ENCODE results near the gene RNASEH2B.

Gene RNASEH2B

GRCh38 chr13:50909605-50910484 lies at the start of gene RNASEH2B:
Gene RNASEH2B (plus strand): TSS chr13:50909791. CDS start chr13:50910077, 286 bp downstream.
- DNase-seq (ENCODE audit: low spot score): peak; percentile 71

GRCh38 chr13:50864492-50864891 lies 45.1 kb upstream of the RNASEH2B start:
- DNase-seq (ENCODE audit: low spot score): no peak

- no peak for DNase-seq (ENCODE audit: low spot score)
These were observed 42.6 kb upstream of the RNASEH2B start for GRCh38 chr13:50866817-50867636.

DNA sequence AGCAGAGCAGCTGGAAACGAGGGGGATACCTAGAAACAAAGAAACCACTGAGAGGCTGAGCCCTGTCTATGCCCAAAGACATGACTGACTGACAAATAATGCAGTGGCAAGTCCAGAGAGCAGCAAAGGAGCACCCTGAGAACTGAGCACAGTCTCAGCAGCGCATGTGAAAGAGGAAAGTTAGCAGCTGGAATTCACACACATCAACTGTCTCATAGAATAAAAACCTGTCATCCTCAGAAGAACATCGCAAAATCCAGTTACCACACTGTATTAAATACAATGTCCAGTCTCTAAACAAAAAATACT lies 42.0 kb upstream of the RNASEH2B start:
- no peak for DNase-seq (ENCODE audit: low spot score)

DNA sequence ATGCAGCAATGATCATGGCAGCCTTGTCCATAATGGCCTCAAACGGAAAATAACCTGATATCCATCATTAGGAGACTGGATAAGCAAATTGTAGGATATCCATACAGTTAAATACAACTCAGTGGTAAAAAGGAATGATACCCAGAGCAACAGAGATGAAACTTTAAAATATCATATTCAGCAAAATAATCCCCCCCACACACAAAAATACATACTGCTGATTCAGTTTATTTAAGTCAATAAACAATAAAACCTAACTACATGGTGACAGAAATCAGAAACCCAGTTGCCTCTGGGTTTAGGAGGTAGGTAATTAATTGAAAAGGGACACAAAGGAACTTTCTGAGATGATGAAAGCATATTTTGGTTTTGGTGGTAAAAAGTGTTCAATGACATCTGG lies 38.2 kb upstream of the RNASEH2B start:
- no peak for DNase-seq (ENCODE audit: low spot score)

DNA sequence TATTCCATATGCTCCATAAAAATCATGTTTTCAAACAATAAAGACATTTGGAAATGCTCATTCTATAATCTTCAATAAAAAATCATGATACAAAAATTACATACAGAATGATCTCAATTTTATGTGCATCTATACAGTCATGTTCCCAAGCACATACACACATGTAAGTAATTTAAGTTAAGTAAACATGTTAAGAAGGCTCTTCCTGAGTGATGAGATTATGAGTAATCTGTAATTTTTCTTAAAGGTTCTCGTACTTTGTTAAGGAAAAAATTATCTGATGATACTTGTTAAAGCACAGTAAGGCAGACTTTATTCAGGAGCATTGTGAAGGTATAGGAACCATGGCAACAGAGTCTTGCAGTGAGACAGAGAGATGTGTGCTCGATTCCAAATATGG lies 36.1 kb upstream of the RNASEH2B start:
- DNase-seq (ENCODE audit: low spot score): no peak

DNA sequence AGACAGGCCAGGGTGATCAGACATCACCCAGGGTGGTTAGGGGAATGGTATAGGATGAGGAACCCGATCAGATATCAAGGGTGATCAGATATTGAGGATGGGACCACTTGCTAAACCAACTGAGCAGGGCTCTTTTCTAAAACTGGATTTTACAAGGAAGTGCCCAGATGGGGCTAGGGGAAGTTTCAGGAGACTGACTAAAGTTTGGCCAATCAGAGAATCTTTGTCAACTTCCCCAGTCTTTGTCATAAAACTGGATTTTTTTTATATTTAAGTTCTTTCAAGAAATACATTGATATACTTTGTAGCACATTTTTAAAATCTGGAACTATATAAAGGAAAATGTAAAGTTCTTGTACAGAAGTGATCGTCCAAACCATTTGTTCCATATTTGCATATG lies 35.6 kb upstream of the RNASEH2B start:
- no peak for DNase-seq (ENCODE audit: low spot score)

DNA sequence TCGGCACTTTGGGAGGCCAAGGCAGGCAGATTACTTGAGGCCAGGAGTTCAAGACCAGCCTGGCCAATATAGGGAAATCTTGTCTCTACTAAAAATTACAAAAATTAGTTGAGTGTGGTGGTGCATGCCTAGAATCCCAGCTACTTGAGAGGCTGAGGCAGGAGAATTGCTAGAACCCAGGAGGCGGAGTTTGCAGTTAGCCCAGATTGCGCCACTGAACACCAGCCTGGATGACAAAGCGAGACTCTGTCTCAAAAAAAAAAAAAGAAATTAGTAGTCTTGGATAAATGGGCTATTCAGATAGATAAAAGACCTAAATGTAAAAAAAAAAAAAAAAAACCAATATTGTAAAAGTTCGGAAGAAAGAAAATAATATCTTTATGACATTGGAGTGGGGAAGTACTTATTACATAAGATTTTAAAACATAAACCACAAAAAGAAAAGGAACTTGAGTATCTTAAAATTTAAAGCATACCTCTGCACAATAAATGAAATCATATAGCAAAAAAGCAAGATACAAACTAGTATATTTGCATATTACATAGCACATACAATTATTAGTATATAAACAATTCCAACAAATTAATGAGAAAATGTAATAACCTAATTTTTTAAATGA lies 26.7 kb upstream of the RNASEH2B start:
- DNase-seq (ENCODE audit: low spot score): no peak

DNA sequence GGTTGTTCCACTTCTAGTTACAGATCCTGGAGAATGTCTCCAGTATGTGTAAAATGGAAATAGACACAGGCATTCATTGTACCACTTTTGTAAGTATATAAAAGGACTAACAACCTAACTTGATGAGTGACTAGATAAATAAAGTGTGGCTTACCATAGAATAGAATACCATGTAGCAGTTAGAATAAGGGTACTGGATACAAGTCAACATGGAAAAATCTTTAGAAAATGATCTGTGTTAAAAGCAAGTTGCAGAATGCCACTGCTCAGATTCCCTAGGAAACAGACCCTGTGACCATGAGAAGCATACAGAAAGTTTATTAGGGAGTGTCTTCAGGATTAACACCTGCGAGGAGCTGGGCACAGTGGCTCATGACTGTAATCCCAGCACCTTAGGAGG lies 25.9 kb upstream of the RNASEH2B start:
- no peak for DNase-seq (ENCODE audit: low spot score)

GRCh38 chr13:50884265-50884664 lies 25.3 kb upstream of the RNASEH2B start:
- DNase-seq (ENCODE audit: low spot score): no peak

- DNase-seq (ENCODE audit: low spot score): no peak
These were observed 22.4 kb upstream of the RNASEH2B start for GRCh38 chr13:50887151-50887550.

GRCh38 chr13:50888362-50888761 lies 21.2 kb upstream of the RNASEH2B start:
- DNase-seq (ENCODE audit: low spot score): no peak

DNA sequence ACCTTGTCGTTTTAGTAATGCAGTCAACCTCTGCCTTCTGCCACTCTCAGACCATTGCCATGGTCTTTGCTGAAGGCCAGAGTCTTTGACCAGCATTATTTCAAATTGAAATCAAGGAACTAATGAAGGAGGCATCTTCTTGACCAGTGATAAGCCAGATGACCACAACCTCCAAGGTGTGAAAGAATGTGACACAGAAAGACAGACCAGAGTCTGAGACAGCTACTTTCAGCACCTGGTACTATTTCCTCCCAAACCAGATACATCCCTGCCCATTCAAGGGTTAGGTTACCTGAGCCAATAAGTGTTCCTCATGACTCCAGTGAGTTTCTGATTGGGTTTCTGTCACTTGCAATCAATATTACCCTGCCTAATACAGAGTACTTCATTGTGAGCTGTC lies 20.3 kb upstream of the RNASEH2B start:
- no peak for DNase-seq (ENCODE audit: low spot score)

DNA sequence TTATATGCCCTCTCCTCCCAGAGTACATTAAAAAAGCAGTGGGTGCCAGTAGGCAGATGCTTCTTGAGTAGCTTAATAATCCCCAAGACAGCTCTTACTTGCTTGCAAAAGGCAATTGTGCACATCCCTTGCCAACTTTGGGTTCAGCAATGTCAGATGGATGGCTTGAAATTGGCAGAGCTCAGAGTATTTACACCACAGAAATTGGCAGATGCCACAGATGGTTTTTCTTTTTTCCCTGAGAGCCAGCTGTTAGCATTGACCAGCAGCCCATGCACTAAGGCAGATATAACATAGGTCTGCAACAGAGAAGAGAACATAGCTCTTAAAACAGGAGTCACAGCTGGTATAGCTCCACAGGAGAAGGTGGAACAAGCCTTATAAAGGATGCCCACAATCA lies 18.4 kb upstream of the RNASEH2B start:
- DNase-seq (ENCODE audit: low spot score): no peak

DNA sequence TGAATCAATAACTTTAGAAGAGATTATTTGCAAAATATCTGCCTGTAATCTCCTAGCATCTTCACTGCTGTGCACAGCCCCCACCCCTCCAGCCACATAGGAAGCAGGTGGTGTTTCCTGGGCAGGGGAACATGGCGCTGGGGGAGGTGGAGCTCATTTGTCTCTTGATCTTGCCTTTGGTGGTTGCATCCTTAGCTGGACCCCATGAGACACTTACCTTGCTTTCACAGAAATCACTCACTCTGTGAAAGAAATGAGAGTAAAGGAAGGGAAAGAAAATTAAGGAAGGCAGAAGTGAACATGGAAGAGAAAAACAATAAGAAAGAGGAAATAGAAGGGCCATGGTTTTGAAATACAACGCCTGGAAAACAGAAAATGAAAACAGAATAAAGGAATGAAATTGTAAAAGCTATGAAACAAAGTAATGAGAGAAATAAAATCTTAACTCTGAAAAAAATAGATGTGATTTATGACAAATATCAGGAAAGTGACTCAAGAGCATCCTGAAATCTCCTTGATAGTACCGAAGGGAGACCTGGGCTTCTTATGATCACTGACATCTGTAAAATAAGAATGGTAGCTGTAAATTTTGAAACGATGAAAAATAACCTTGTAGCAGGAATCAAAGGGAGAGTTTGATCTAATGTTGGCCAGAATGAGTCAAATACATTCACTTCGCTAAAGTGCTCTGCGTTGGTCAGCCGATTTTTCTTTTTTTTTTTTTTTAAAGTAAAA lies 17.2 kb upstream of the RNASEH2B start:
- no peak for DNase-seq (ENCODE audit: low spot score)

DNA sequence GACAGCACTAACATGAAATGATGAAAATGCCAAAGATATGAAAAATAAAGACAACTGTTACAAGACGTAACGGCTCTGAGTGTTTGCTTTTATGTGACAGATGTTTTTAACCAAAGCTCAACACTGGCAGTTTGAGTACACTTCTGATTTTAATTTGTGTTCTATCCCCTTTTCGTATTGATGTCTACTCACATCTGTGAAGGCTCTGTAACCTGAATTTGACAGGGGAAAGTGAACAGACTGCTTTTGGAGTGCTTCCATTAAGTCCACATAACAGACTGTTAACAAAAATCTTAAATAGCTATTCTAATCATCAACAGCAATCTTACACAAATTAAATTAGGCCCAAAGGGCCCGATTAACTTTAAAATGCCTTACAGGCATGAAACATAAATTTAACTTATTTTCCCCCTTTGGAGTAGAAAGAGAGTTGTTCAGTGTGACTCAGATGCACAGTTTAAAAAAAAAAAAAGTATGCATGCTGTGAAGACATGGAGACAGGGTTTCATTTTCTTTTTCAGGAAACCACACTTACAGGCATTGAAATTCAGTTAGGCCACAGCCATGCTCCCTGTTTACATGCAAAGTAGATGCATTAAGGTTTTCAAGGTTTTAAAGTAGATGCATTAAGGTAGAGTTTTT lies 16.3 kb upstream of the RNASEH2B start:
- no peak for DNase-seq (ENCODE audit: low spot score)

DNA sequence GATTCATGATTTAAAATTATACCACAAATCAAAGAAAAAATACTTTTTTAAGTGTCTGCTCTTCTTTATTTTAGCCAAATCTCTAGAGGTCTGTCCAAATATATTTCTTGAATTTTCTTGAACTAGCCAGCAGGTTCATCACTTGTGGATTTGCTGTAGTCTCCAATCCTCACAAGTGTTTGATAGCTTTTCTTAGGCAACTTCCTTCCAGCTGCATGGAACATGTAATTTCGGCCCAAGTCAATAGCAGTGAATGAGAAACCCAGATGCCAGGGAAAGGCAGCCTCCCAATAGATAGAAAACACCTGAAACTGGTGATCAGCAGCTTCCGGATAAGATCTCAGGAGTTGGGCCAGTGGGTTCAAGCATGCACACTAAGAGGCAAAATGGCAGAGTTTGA lies 15.6 kb upstream of the RNASEH2B start:
- DNase-seq (ENCODE audit: low spot score): no peak

- DNase-seq (ENCODE audit: low spot score): no peak
These were observed 15.1 kb upstream of the RNASEH2B start for GRCh38 chr13:50894504-50894903.

DNA sequence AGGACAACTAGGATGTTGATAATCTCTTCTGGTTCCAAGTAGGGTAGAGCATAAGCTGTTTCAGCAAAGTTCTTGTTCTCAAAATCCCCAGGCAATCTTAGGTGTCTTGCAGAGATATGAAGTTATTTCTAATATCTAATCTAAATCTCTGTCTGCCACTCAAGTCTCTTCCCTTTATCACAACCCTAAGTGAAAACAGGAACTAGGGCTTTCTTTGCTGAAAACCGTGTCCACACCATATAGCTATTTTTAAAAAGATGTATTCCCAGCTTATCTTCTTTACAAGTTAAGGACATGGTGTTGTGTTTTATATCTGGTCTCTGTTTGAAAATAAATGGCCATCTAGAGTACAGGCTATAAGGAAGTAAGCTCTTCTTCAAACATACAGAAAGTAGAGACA lies 11.3 kb upstream of the RNASEH2B start:
- no peak for DNase-seq (ENCODE audit: low spot score)

- DNase-seq (ENCODE audit: low spot score): no peak
These were observed 7.9 kb upstream of the RNASEH2B start for GRCh38 chr13:50901701-50902100.

GRCh38 chr13:50905256-50905655 lies 4.3 kb upstream of the RNASEH2B start:
- DNase-seq (ENCODE audit: low spot score): no peak

- DNase-seq (ENCODE audit: low spot score): no peak
These were observed 1.8 kb upstream of the RNASEH2B start for GRCh38 chr13:50907781-50908180.

Measured in HuH-7.5 (cell line).